ENCODE measurements around the gene IGF1. TPM values are rescaled to one million over a fixed set of nuclear protein-coding genes. Genes with fewer than 3 reads are reported as not detected.

Gene IGF1
- total and polyA plus RNA-seq, 9 of the 15 experiments (the other 6 are each of a cell fraction or from before 2014, with no cell fraction given) = 3.7 to 13.9 (median 4.5) TPM

DNA sequence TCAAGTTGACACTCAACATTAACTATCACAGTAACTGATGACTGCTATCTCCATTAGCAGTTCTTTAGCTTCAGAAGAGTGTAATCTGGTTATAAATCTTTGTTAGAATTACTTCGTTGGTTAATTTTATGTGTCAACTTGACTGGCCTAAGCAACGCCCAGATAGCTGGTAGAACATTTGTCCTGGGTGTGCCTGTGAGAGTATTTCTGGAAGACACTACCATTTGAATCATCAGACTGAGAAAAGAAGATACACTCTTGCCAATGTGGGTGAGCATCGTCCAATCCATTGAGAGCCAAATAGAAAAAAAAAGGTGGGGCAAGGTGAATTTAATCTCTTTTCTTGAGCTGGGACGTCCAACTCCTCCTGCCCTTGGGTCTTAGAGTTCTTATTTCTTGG, 129.0 kb downstream of the IGF1 start:
- no peaks in the 10 kb centered on the region for H3K36me3 ChIP-seq (ENCODE audit: control insufficient read depth, insufficient read depth, low read length)
- BruUV-seq (replicated peaks) = no TSS peak
- ATAC-seq = no peak
- no peaks in the 10 kb centered on the region for H3K9me1 ChIP-seq (ENCODE audit: control insufficient read depth, insufficient read depth, low read length)
- H3K9ac ChIP-seq (ENCODE audit: insufficient read depth in 1 of 2, low read depth in 2 of 2, low read length in 2 of 2) = no peak overlapping the region
- no peak for FAIRE-seq
- no peak overlapping the region for H3K4me2 ChIP-seq (ENCODE audit: insufficient read depth, low read length)
- H3K27ac ChIP-seq (ENCODE audit: extremely low read depth, low read depth, low read length) = no peak overlapping the region
- H3K27me3 ChIP-seq (ENCODE audit: control insufficient read depth in 2 of 2, insufficient read depth in 2 of 2, low read length in 2 of 2) = no peaks in the 10 kb centered on the region
- no peaks in the 10 kb centered on the region for H4K20me1 ChIP-seq (replicated peaks; ENCODE audit: control insufficient read depth, insufficient read depth, low read length)
- TF ChIP-seq AFF1 (IDR thresholded peaks at IDR 0.05; ENCODE audit: low read depth in 1 of 2, partially characterized antibody in 2 of 2) (no peak), SNIP1 (IDR thresholded peaks at IDR 0.05; ENCODE audit: low read depth) (no peak), XRCC3 (IDR thresholded peaks at IDR 0.05) (no peak), ESRRA (IDR thresholded peaks at IDR 0.05; ENCODE audit: borderline replicate concordance, low read depth) (no peak), ESRRB (CRISPR knock-in tag; IDR thresholded peaks at IDR 0.05; ENCODE audit: borderline replicate concordance) (no peak), MBD2 (IDR thresholded peaks at IDR 0.05; ENCODE audit: borderline replicate concordance, low read depth) (no peak)
- TF ChIP-seq, protein P1, sequence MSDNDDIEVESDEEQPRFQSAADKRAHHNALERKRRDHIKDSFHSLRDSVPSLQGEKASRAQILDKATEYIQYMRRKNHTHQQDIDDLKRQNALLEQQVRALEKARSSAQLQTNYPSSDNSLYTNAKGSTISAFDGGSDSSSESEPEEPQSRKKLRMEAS (CRISPR knock-in tag; IDR thresholded peaks at IDR 0.05) = no peak
- TF ChIP-seq, protein P2, sequence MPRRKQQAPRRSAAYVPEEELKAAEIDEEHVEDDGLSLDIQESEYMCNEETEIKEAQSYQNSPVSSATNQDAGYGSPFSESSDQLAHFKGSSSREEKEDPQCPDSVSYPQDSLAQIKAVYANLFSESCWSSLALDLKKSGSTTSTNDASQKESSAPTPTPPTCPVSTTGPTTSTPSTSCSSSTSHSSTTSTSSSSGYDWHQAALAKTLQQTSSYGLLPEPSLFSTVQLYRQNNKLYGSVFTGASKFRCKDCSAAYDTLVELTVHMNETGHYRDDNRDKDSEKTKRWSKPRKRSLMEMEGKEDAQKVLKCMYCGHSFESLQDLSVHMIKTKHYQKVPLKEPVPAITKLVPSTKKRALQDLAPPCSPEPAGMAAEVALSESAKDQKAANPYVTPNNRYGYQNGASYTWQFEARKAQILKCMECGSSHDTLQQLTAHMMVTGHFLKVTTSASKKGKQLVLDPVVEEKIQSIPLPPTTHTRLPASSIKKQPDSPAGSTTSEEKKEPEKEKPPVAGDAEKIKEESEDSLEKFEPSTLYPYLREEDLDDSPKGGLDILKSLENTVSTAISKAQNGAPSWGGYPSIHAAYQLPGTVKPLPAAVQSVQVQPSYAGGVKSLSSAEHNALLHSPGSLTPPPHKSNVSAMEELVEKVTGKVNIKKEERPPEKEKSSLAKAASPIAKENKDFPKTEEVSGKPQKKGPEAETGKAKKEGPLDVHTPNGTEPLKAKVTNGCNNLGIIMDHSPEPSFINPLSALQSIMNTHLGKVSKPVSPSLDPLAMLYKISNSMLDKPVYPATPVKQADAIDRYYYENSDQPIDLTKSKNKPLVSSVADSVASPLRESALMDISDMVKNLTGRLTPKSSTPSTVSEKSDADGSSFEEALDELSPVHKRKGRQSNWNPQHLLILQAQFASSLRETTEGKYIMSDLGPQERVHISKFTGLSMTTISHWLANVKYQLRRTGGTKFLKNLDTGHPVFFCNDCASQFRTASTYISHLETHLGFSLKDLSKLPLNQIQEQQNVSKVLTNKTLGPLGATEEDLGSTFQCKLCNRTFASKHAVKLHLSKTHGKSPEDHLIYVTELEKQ (CRISPR knock-in tag; IDR thresholded peaks at IDR 0.05) = no peak
- WGBS (ENCODE audit: insufficient coverage, low coverage, missing lambda C conversion rate) = 44% methylated on average over 4 of the region's 4 CpGs
- CTCF ChIA-PET (ENCODE audit: low intra/inter-chr PET ratio) = no interaction called here
- H3K79me2 ChIP-seq (ENCODE audit: control insufficient read depth, insufficient read depth, low read length) = no peaks in the 10 kb centered on the region
- in situ Hi-C loops (cut with MboI) = no loop called here
- no peak overlapping the region for H2AFZ ChIP-seq (ENCODE audit: low read depth, low read length)
- H3K4me3 ChIP-seq = no peak overlapping the region
- DNase-seq (ENCODE audit: extremely low read depth in 1 of 4, low spot score in 3 of 4) = no peak
- POLR2A ChIA-PET = no interaction called here
- H3K9me3 ChIP-seq (replicated peaks; ENCODE audit: control insufficient read depth, insufficient read depth, low read depth, low read length) = no peaks in the 10 kb centered on the region; the same call in none of the 2 replicates
- intact Hi-C loops (cut with micrococcal nuclease) = no loop called here
- no peaks in the 10 kb centered on the region for H3K4me1 ChIP-seq (replicated peaks in 1 of 2; ENCODE audit: control insufficient read depth in 2 of 2, insufficient read depth in 2 of 2, low read length in 2 of 2)

Data from K562 (cell line).